ENCODE measurements around the gene GUCA2B. TPM values are rescaled to one million over a fixed set of nuclear protein-coding genes. Genes with fewer than 3 reads are reported as not detected.

GUCA2B gene
- total and polyA plus RNA-seq, 5 donors = not detected

DNA sequence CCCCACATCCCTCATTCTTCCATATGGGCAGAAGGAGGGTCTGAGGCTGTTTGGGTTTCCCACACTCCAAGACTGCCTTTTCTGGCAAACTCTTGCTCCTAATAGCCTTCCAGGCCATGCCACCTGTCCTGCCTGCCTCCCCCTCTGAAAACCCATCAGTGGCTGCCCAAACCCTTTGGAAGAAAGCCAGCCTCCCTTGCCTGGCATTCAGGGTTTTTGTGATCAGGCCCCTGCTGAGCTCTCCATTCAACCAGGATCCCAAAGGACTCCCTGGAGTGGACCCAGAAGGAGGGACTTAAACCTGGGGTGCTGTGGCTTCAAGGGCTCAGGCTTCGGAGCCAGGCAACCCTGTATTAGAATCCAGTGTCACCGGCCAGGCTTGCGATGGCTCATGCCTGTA lies 15.6 kb downstream of the GUCA2B start:
- DNase-seq (no peak), ATAC-seq (no peak)
- peaks cover 26% of the 10 kb centered on the region for H3K4me1 ChIP-seq (ENCODE audit: control insufficient read depth, insufficient read depth, low read length)
- 97% methylated on average over 3 of the region's 3 CpGs for WGBS
- H3K9me3 ChIP-seq (ENCODE audit: control insufficient read depth, low read length) = no peaks in the 10 kb centered on the region
- H3K27ac ChIP-seq (ENCODE audit: low read length) = no peak overlapping the region
- intact Hi-C loops (cut with DNase I) = no loop called here
- no peaks in the 10 kb centered on the region for H3K27me3 ChIP-seq (ENCODE audit: control insufficient read depth, insufficient read depth)
- H3K4me3 ChIP-seq (ENCODE audit: low read length) = no peak overlapping the region

DNA sequence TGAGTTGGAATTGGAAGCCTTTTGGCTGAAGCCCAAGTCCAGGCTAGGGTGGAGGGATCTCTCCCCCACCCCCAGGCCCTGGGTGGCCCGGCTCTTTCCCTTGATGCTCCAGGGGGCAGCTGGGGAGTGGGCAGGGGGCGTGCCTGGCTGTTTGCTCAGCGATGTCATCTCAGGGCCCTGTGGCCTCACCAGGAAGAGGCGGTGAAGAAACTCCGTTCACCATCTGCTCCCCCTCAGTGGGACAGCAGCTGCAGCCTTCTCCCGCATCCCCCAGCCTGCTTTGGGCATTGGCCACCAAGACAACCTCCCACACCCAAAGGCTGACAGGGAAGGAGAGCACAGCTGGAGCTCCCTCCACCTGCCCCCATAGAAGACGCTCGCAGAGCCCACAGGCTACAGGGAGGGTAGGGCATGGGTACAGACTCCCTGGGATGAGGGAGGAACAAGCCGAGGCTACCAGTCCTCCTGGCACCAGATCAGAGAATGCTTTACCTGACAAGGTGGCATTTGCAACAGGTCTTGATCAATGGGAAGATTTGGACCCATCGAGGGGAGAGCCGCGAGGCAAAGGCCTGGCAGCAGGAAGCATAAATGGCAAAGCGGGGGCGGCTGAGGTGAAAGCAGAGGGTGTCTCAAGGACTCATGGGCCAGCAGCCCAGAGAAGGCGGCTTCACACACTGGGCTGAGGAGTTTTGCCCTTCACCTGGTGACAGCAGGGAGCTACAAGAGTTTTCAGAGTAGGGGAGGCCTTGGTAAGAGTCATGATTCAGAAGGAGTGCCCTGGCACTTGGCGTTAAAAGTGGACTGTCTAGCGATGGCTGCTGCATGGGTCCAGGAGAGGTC lies 17.8 kb downstream of the GUCA2B start:
- peaks cover 19% of the 10 kb centered on the region for H3K4me1 ChIP-seq (ENCODE audit: control insufficient read depth, insufficient read depth, low read length)
- intact Hi-C loops (cut with DNase I) = loop anchor here in 3 of 4 donors (10.0 kb wide), 2 partner anchors 164 to 596 kb away; partner anchors contain the start of gene FOXJ3 (in 2 of the 3)
- no peaks in the 10 kb centered on the region for H3K27me3 ChIP-seq (ENCODE audit: control insufficient read depth, insufficient read depth)
- no peak for DNase-seq
- H3K4me3 ChIP-seq (ENCODE audit: low read length) = no peak overlapping the region
- H3K27ac ChIP-seq (ENCODE audit: low read length) = no peak overlapping the region
- 73% methylated on average over 17 of the region's 17 CpGs for WGBS
- H3K9me3 ChIP-seq (ENCODE audit: control insufficient read depth, low read length) = no peaks in the 10 kb centered on the region
- ATAC-seq = no peak

DNA sequence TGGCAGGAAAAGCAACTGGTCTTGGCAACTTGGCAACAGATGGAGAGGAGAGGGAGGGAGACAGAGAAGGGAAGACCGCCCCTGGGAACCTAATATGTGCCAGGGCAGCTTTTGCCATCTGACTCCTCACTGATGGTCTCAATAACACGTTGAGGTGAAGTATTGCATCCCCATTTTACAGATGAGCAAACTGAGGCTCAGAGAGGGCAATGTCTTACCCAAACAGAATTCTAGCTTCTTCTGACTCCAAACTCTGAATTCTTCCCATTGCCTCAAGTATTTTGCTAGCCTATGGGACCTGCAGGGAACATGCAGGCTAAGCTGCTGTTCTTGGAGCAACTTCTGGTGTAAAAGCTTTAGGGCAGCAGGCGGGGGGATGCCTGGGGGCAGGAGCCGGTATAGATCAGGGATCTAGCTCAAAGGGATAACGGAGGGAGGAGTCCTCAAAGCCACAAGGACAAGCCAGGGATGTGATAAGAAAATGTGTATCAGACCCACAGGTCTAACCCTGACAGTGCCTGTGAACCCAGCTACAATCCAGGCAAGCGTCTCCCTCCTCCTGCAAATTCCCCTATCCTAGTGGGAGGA lies 18.6 kb downstream of the GUCA2B start:
- H3K9me3 ChIP-seq (ENCODE audit: control insufficient read depth, low read length) = no peaks in the 10 kb centered on the region
- H3K27me3 ChIP-seq (ENCODE audit: control insufficient read depth, insufficient read depth) = no peaks in the 10 kb centered on the region
- intact Hi-C loops (cut with DNase I) = loop anchor here in 3 of 4 donors (10.0 kb wide), 2 partner anchors 163 to 597 kb away; partner anchors contain the start of gene FOXJ3 (in 2 of the 3)
- peaks cover 17% of the 10 kb centered on the region for H3K4me1 ChIP-seq (ENCODE audit: control insufficient read depth, insufficient read depth, low read length)
- H3K27ac ChIP-seq (ENCODE audit: low read length) = peak overlapping the region; percentile 90
- DNase-seq (no peak), ATAC-seq (no peak)
- 69% methylated on average over 6 of the region's 6 CpGs for WGBS
- H3K4me3 ChIP-seq (ENCODE audit: low read length) = no peak overlapping the region

DNA sequence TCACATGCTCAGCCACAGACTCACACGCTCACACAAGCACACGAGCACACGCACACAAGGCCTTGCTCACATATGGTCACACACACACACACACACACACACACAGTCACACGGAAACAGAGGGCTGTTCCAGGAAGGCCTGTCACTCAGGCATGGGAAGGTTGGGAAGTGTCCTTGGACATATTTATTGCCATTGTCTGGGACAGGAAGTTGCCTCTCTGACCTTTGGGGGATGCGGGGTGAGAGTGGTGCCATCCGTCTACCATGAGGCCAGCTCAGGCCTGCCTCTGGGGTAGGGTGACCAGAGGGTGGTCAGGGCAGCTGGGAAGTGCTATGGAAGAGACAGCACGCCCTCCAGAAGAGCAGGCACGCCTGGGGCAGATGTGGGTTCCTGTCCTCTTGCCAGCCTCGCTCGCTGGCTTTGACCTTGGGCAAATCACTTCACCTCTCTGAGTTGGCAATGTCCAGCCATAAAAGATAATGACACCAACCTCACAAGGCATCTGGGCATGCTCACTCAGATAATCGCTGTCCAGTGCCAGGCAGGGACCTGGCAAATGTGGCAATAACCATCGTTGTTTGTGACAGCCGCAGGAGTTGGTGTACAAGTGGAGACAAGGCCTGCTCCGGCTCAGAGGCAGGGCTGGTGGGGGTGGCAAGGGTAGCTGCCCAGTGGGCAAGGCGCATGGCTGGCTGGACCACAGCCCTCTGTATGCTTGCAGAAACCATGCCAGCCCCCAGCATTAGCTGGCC lies 19.3 kb downstream of the GUCA2B start:
- WGBS = 45% methylated on average over 15 of the region's 15 CpGs
- Histone ChIP-seq H3K4me3 (ENCODE audit: low read length) (no peak overlapping the region), H3K9me3 (ENCODE audit: control insufficient read depth, low read length) (no peaks in the 10 kb centered on the region), H3K27ac (ENCODE audit: low read length) (peak overlapping the region; percentile 90), H3K4me1 (ENCODE audit: control insufficient read depth, insufficient read depth, low read length) (peaks cover 17% of the 10 kb centered on the region), H3K27me3 (ENCODE audit: control insufficient read depth, insufficient read depth) (no peaks in the 10 kb centered on the region)
- intact Hi-C loops (cut with DNase I) = loop anchor here in 3 of 4 donors (10.0 kb wide), 2 partner anchors 162 to 598 kb away; partner anchors contain the start of gene FOXJ3 (in 2 of the 3)
- DNase-seq (peak in 2 of 3 donors; percentile 71 to 72), ATAC-seq (peak; percentile 45 to 58)

DNA sequence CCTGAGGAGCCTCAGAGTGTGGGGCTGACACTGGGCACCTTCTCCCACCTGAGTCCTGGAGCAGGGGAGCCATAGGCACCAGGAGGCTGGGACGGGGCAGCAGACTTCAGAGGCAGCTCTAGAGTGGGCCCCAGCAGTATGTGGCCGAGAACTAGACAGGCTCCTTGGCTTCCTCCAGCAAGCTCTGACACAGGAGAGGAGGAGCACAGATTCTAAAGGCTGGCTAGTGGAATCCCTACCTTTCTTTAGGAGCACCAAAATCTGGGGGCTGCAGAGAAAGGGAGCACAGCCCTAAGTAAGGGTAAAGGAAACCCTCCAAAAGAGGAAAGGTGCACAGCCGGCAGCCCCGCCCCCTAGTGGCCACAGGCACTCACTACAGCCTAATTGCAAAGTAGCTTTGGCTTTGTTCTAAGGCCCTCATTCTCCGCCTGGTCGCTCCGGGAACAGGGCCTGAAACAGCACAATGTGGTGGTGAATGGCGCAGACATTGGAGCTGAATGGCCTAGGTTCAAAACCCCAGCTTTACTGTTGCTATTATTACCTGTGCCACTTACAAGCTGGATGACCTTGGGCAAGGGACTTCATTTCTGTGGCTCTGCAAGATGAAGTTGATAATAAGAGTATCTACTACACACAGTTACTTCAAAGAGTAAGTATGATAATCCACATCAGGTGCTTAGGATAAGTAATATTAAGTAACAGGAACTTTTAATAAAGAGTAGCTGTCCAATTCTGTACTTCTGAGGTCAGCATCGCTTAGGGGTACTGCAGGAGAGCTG lies 20.1 kb downstream of the GUCA2B start:
- ATAC-seq (peak; percentile 32 to 66), DNase-seq (peak; percentile 59 to 82 (median 77))
- 34% methylated on average over 9 of the region's 9 CpGs for WGBS
- intact Hi-C loops (cut with DNase I) = loop anchor here in 3 of 4 donors (10.0 kb wide), 2 partner anchors 161 to 599 kb away; partner anchors contain the start of gene FOXJ3 (in 2 of the 3)
- H3K4me3 ChIP-seq (ENCODE audit: low read length) = no peak overlapping the region
- H3K4me1 ChIP-seq (ENCODE audit: control insufficient read depth, insufficient read depth, low read length) = peaks cover 17% of the 10 kb centered on the region
- no peaks in the 10 kb centered on the region for H3K27me3 ChIP-seq (ENCODE audit: control insufficient read depth, insufficient read depth)
- no peaks in the 10 kb centered on the region for H3K9me3 ChIP-seq (ENCODE audit: control insufficient read depth, low read length)
- peak overlapping the region; percentile 90 for H3K27ac ChIP-seq (ENCODE audit: low read length)

DNA sequence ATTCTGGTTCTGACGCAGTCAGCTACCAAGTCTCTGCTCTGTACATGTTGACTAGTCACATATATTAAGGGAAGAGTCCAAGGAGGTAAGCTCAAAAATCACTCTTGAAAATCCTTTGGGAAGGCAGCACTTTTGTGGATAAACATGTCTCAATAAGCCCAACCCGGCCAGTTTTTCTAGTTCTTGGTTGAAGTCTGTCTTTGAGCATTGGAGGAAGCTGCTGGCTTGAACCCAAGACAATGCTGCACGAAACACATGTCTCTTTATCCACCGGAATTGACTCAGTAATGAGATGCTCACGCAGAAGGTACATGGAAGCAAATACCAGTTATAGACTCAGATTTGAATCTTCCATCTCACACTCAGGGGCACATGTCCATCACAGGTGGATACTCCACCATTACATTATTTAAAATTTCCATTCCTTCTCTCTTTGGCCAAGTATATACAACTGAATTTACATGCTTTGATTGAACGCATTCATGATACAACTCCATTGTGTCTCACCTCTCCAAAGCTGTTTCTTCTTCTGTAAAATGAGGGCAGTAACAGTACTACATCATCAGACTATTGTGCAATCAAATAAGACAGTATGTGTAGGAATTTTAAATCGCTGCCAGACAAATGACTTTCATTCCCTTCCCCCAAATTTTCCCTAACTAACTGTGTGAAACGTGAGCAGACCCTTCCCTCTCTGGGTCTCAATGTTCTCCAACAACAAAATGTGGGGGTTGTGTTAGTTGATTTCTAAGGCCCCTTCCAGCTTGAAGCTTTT lies 20.9 kb downstream of the GUCA2B start:
- WGBS = 62% methylated on average over 8 of the region's 8 CpGs
- intact Hi-C loops (cut with DNase I) = loop anchor here in 3 of 4 donors (10.0 kb wide), 2 partner anchors 161 to 599 kb away; partner anchors contain the start of gene FOXJ3 (in 2 of the 3)
- peaks cover 17% of the 10 kb centered on the region for H3K4me1 ChIP-seq (ENCODE audit: control insufficient read depth, insufficient read depth, low read length)
- no peak overlapping the region for H3K4me3 ChIP-seq (ENCODE audit: low read length)
- H3K27me3 ChIP-seq (ENCODE audit: control insufficient read depth, insufficient read depth) = no peaks in the 10 kb centered on the region
- DNase-seq (no peak), ATAC-seq (no peak)
- H3K27ac ChIP-seq (ENCODE audit: low read length) = peak overlapping the region; percentile 21
- H3K9me3 ChIP-seq (ENCODE audit: control insufficient read depth, low read length) = no peaks in the 10 kb centered on the region

DNA sequence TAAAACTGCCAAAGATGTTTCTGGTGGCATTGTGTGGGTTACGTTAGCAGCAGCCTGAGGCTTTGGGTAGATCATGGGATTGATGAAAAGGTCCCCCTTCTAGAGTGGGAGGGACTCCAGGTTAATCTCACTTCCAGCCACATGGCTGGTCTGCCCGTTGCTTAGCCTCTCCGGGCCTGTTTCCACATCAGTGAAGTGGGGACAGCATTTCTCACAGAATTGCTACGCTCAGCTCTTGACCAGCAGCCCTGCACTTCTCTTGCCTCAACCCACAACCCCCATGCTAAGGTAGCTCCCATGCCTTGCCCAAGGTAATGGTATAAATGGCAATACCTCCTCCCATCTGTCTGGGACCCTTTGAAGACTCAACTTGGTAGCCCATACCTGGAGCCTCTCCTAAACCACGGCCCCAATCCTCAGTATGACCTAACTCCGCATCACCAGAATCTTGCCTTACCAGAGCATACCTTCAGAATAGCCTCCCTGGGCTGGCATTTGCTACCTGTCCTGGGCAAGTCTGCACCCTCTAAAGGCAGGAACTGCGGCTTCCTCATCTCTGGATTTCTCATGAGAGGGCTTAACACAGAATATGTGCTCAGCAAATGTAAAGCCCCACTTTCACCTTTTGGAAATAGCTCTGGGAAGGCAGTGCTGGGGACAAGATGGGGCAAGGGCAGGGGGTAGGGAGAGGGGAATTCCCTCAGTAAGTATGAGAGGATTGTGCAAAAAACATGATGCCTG lies 22.3 kb downstream of the GUCA2B start:
- Histone ChIP-seq H3K27ac (ENCODE audit: low read length) (no peak overlapping the region), H3K27me3 (ENCODE audit: control insufficient read depth, insufficient read depth) (no peaks in the 10 kb centered on the region), H3K9me3 (ENCODE audit: control insufficient read depth, low read length) (no peaks in the 10 kb centered on the region), H3K4me3 (ENCODE audit: low read length) (no peak overlapping the region), H3K4me1 (ENCODE audit: control insufficient read depth, insufficient read depth, low read length) (peaks cover 22% of the 10 kb centered on the region)
- DNase-seq (no peak), ATAC-seq (no peak)
- WGBS = 89% methylated on average over 7 of the region's 7 CpGs
- intact Hi-C loops (cut with DNase I) = loop anchor here in 3 of 4 donors (10.0 kb wide), 2 partner anchors 159 to 601 kb away; partner anchors contain the start of gene FOXJ3 (in 2 of the 3)

DNA sequence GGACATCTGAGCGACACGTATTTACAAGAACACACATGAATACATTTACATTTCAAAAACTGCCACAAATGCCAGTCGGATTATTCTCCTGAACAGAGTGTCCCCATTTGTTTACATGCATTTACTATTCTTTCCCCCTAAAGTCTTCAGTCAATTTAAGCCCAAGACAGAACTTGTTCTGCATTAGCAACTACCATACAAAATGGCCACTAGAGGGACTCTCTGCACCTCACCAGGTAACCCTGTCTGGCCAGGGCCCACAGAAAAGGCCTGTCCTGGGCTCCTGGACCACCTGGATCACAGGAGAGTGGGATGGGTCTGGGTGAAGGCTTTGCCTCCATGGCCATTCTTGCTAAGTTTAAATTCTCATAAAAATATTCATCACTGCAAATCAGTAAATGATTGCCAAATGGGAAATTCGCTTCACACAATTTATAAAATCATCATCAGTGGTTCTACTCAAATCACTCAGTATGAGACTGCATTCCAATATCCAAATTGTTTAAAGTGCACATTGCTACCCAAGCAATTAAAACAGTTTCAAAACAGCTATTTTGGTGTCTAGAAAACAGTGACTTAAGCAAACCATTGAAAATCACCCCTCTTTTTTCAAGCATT lies 23.8 kb downstream of the GUCA2B start:
- 76% methylated on average over 4 of the region's 4 CpGs for WGBS
- ATAC-seq = no peak
- intact Hi-C loops (cut with DNase I) = loop anchor here in 3 of 4 donors (10.0 kb wide), 2 partner anchors 158 to 602 kb away; partner anchors contain the start of gene FOXJ3 (in 2 of the 3)

DNA sequence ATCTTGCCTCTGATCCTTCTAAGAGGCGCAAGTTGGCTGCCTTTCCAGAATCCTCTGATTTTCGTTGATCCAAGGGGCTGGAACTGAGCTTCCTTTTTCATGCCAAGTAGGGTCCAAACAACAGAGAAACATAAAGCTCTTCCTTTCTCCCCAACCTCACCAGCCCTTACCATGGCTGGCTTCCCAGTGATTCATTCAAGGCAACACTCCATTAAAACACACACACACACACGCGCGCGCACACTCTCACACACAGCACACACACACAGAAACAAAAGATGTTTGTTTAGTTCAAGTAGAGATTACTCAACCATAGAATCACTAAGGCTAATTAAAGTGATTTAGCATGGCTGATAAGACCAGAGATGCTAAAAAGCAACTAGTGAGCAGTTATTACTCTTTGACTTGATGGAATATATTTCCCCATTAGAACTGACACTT lies 24.4 kb downstream of the GUCA2B start:
- WGBS = 53% methylated on average over 6 of the region's 6 CpGs
- H3K27me3 ChIP-seq (ENCODE audit: control insufficient read depth, insufficient read depth) = no peaks in the 10 kb centered on the region
- H3K4me3 ChIP-seq (ENCODE audit: low read length) = no peak overlapping the region
- ATAC-seq (peak; percentile 23 to 54), DNase-seq (peak; percentile 67 to 87 (median 79))
- peaks cover 10% of the 10 kb centered on the region for H3K4me1 ChIP-seq (ENCODE audit: control insufficient read depth, insufficient read depth, low read length)
- H3K27ac ChIP-seq (ENCODE audit: low read length) = no peak overlapping the region
- H3K9me3 ChIP-seq (ENCODE audit: control insufficient read depth, low read length) = no peaks in the 10 kb centered on the region
- intact Hi-C loops (cut with DNase I) = loop anchor here in 3 of 4 donors (10.0 kb wide), 2 partner anchors 157 to 603 kb away; partner anchors contain the start of gene FOXJ3 (in 2 of the 3)

More for the DNA sequence above, 23.8 kb downstream of the GUCA2B start:
- Histone ChIP-seq H3K4me1 (ENCODE audit: control insufficient read depth, insufficient read depth, low read length) (peaks cover 16% of the 10 kb centered on the region), H3K4me3 (ENCODE audit: low read length) (no peak overlapping the region), H3K9me3 (ENCODE audit: control insufficient read depth, low read length) (no peaks in the 10 kb centered on the region), H3K27ac (ENCODE audit: low read length) (no peak overlapping the region), H3K27me3 (ENCODE audit: control insufficient read depth, insufficient read depth) (no peaks in the 10 kb centered on the region)
- DNase-seq = no peak
